ENCODE measurements around the gene VEZF1.

- TF ChIP-seq POLR2AphosphoS5 (IDR thresholded peaks at IDR 0.05) (no peak), POLR2A (IDR thresholded peaks at IDR 0.05) (no peak), EP300 (IDR thresholded peaks at IDR 0.05; ENCODE audit: low read depth) (no peak)
Observed at GRCh38 chr17:57941384-57942370, 46.4 kb downstream of the VEZF1 start.

Measured in transverse colon (tissue), 3 donors.